Measurements from ENCODE around the gene INA. TPM values are rescaled to one million over a fixed set of nuclear protein-coding genes. Genes with fewer than 3 reads are reported as not detected.
"Not testable (repeated sequence)": the region's sequence is repeated elsewhere in the genome, so short reads cannot be mapped to it uniquely, and the experiment has no call there.

INA gene
- total RNA-seq, 1 experiment from 2014 or later: not detected

DNA sequence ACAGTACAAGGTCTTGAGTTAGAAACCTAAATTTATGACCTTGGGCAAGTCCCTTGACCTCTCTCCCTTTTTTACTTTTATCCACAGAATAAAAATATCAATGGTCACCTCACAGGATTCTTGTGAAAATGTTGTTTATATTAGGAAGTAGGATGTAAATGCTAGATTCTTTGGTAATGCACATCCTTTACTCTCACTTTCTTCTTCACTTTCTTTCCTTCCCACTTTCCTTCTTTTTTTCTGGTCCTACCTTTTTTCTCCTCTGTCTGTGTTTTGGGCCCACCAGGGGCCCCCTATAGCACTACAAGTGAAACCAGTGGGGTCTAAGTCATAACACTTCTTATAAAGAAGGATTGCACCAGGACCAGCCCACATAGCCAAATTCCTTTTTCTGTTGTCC is 19.1 kb upstream of the INA start (continued):
- TF ChIP-seq ZBTB33 (IDR thresholded peaks at IDR 0.05; ENCODE audit: extremely low read depth, insufficient replicate concordance, low read length): no peak
- TF ChIP-seq, protein P1, sequence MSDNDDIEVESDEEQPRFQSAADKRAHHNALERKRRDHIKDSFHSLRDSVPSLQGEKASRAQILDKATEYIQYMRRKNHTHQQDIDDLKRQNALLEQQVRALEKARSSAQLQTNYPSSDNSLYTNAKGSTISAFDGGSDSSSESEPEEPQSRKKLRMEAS (IDR thresholded peaks at IDR 0.05): no peak
- TF ChIP-seq CTCF (IDR thresholded peaks at IDR 0.05 in 2 of 3, conservative IDR thresholded peaks at IDR 0.05 in 1 of 3; ENCODE audit: borderline replicate concordance in 1 of 3, insufficient read depth in 1 of 3, low read depth in 2 of 3, low read length in 2 of 3): no peak
- no peak for TF ChIP-seq CBX3 (IDR thresholded peaks at IDR 0.05; ENCODE audit: low read depth)
- no peak for TF ChIP-seq ELF1 (IDR thresholded peaks at IDR 0.05; ENCODE audit: borderline replicate concordance, low read depth)
- TF ChIP-seq SIN3A (IDR thresholded peaks at IDR 0.05; ENCODE audit: low read depth): no peak
- TF ChIP-seq RAD21 (IDR thresholded peaks at IDR 0.05; ENCODE audit: low read depth): no peak
- TF ChIP-seq SP1 (IDR thresholded peaks at IDR 0.05; ENCODE audit: low read depth): no peak
- no peak for TF ChIP-seq EGR1 (IDR thresholded peaks at IDR 0.05; ENCODE audit: low read depth)

DNA sequence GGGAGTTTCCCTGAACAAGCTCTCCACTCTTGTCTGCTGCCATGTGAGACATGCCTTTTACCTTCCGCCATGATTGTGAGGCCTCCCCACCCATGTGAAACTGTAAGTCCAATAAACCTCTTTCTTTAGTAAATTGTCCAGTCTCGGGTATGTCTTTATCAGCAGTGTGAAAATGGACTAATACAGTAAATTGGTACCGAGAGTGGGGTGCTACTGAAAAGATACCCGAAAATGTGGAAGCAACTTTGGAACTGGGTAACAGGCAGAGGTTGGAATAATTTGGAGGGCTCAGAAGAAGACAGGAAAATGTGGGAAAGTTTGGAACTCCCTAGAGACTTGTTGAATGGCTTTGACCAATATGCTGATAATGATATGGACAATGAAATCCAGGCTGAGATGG is 18.0 kb upstream of the INA start:
- BruUV-seq (replicated peaks); H3K4me3 ChIP-seq (replicated peaks in 1 of 2; ENCODE audit: low read depth in 1 of 2, low read length in 2 of 2); H3K4me2 ChIP-seq (ENCODE audit: low read length); H3K9ac ChIP-seq (ENCODE audit: low read length); ATAC-seq; H3K27ac ChIP-seq (ENCODE audit: low read depth, low read length); POLR2A ChIA-PET; H3K36me3 ChIP-seq (ENCODE audit: control insufficient read depth in 1 of 2, insufficient read depth in 2 of 2, low read length in 2 of 2); H3K79me2 ChIP-seq (ENCODE audit: insufficient read depth, low read length); H3K9me2 ChIP-seq (ENCODE audit: insufficient read depth); DNase-seq (ENCODE audit: low read depth, low spot score); CTCF ChIA-PET; H3K27me3 ChIP-seq (ENCODE audit: insufficient read depth, low read length); RAD21 ChIA-PET (ENCODE audit: low non-redundant PET in 1 of 2, low total read pairs in 2 of 2, uncharacterized antibody in 2 of 2, unreplicated experiment in 2 of 2); H3K9me3 ChIP-seq (ENCODE audit: control insufficient read depth in 1 of 2, insufficient read depth in 1 of 2, low read depth in 1 of 2, low read length in 2 of 2); H2AFZ ChIP-seq (ENCODE audit: low read depth, low read length, poor library complexity, severe bottlenecking); H4K20me1 ChIP-seq (ENCODE audit: insufficient read depth); intact Hi-C loops (cut with micrococcal nuclease): not testable (repeated sequence)
- peaks cover 15 to 21% of the 10 kb centered on the region in 2 experiments for H3K4me1 ChIP-seq (ENCODE audit: control insufficient read depth in 1 of 2, insufficient read depth in 2 of 2, low read length in 2 of 2)

All from HCT116 (cell line).